Sigmoid colon (tissue), 4 donors: ENCODE measurements around the gene PDGFRA.

Experiments used
- EP300 ChIP-seq, 4 donors: sonication (generic); formaldehyde crosslinking; IDR thresholded peaks; one replicate each; pipeline ENCODE4 v1.6.1; 2017; ENCODE audit warnings: antibody characterized with exemption in 4 of 4
- POLR2A ChIP-seq, 2 donors: fragments of 450-650 bp; IDR thresholded peaks; one replicate each; pipeline ENCODE4 v1.6.1; 2016; ENCODE audit warnings: antibody characterized with exemption in 2 of 2, mild to moderate bottlenecking in 2 of 2, moderate library complexity in 2 of 2
- POLR2AphosphoS5 ChIP-seq, 4 donors: sonication (generic); formaldehyde crosslinking; IDR thresholded peaks; one replicate each; pipeline ENCODE4 v1.6.1; 2017; ENCODE audit warnings: antibody characterized with exemption in 4 of 4
- TF ChIP-seq, protein P1 (sequence below), 4 experiments: fragments of 450-650 bp in 3 of 4; fragments of 200-600 bp in 1 of 4; IDR thresholded peaks; one replicate each; pipeline ENCODE4 v1.5.1; 2016 to 2019; ENCODE audit warnings: antibody characterized with exemption in 4 of 4, mild to moderate bottlenecking in 3 of 4, moderate library complexity in 2 of 4

DNA sequence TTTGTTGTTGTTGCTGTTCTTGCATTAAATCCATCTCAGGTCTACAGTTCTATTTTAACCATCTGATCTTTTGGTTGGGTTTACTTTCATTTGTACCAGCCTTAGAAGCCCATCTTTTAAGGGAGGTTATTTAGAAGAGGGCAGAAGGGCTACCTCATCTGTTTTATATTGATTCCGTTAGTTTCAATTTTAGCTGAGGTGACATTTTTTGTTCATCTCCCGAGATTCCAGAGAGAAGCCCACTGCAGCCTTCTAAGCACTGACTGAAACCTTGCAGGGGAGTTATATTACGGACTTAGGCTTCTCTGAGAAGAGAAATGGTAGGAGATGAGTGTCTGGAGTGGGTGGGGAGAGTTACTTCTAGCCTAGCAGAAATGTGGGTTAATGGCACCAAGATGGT, 101.8 kb downstream of the PDGFRA start:
- TF ChIP-seq, protein P1, sequence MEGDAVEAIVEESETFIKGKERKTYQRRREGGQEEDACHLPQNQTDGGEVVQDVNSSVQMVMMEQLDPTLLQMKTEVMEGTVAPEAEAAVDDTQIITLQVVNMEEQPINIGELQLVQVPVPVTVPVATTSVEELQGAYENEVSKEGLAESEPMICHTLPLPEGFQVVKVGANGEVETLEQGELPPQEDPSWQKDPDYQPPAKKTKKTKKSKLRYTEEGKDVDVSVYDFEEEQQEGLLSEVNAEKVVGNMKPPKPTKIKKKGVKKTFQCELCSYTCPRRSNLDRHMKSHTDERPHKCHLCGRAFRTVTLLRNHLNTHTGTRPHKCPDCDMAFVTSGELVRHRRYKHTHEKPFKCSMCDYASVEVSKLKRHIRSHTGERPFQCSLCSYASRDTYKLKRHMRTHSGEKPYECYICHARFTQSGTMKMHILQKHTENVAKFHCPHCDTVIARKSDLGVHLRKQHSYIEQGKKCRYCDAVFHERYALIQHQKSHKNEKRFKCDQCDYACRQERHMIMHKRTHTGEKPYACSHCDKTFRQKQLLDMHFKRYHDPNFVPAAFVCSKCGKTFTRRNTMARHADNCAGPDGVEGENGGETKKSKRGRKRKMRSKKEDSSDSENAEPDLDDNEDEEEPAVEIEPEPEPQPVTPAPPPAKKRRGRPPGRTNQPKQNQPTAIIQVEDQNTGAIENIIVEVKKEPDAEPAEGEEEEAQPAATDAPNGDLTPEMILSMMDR (IDR thresholded peaks at IDR 0.05): no peak
- TF ChIP-seq POLR2A (IDR thresholded peaks at IDR 0.05) (no peak), EP300 (IDR thresholded peaks at IDR 0.05) (no peak), POLR2AphosphoS5 (IDR thresholded peaks at IDR 0.05) (no peak)
